ENCODE results near the gene TCF3. TPM values are rescaled to one million over a fixed set of nuclear protein-coding genes. Genes with fewer than 3 reads are reported as not detected.

TCF3 gene
- polyA plus RNA-seq, 1 donor from 2014 or later = 31.7 TPM

DNA sequence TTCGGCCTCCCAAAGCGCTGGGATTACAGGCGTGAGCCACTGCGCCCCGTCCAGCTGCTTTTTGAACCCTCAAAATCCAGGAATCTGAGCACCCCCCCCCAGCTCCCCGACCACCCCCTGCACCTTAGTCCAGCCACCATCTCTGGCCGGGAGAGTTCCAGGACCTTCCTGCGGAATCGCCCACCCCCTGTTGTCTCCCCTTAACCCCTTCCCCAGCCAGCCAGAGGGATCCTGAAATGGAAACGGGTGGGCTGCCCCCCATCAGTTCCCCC is 59.0 kb downstream of the TCF3 start:
- Histone ChIP-seq H3K27ac (ENCODE audit: low read length) (no peak overlapping the region), H2AFZ (ENCODE audit: low read depth, low read length) (no peak overlapping the region)

DNA sequence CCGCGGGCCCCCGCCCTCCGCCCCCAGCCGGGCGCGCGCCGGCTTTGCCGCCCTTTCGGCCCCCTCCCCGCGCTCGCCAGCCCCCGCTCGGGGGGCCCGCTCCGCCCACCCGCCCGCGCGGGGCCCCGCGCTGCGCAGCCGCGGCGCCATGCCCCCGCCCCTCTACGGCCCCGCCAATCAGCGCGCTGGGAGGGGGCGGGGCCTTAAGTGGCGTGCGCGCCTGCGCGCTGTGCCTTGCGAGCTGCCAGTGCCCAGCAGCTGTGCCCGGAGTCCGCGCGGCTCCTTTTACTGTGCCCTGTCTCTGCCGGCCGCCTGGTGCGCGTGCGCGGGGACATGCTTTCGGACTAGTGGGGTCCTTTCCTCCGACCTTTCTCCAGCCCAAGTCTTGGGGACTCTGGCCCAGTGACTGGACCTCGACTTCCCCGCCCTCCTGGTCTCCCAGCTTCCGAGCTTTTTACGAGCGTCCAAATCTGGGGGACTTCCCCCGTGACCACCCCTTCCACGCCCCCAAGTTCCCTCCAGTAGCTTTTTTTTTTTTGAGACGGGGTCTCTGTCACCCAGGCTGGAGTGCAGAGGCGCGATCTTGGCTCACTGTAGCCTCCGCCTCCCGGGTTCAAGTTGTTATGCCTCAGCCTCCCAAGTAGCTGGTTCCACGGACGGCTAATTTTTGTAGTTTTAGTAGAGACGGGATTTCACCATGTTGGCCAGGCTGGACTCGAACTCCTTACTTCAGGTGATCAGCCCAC is 59.5 kb downstream of the TCF3 start, which contains the start of gene MBD3:
TSS of gene MBD3 (minus strand) at position 111 of the 746 bp plus-strand sequence. CDS start 234 bp downstream, outside the sequence.
- Histone ChIP-seq H3K4me2 (ENCODE audit: low read length) (peak within 1 kb of the TSS; percentile 88), H3K9ac (ENCODE audit: low read length) (peak within 1 kb of the TSS; percentile 98), H3F3A (ENCODE audit: insufficient read depth, low read length, poor library complexity, severe bottlenecking) (no peaks in the 10 kb centered on the region), H4K20me1 (ENCODE audit: insufficient read depth) (no peaks in the 10 kb centered on the region), H3K36me3 (ENCODE audit: insufficient read depth, low read length) (peaks cover 6% of the 10 kb centered on the region), H3K4me3 (ENCODE audit: low read length) (peak within 1 kb of the TSS; percentile 96), H3K79me2 (replicated peaks; ENCODE audit: insufficient read depth, low read length) (peaks cover 35% of the 10 kb centered on the region), H2AFZ (ENCODE audit: low read depth, low read length) (peak within 1 kb of the TSS; percentile 60), H3K27ac (ENCODE audit: low read length) (peak within 1 kb of the TSS; percentile 94), H3K27me3 (ENCODE audit: insufficient read depth, low read depth, low read length) (no peaks in the 10 kb centered on the region), H3K9me3 (ENCODE audit: low read length) (no peaks in the 10 kb centered on the region), H3K9me2 (ENCODE audit: insufficient read depth, low read length) (no peaks in the 10 kb centered on the region)
- TF ChIP-seq POLR2AphosphoS5 (IDR thresholded peaks at IDR 0.05) = peak; percentile 66
- no peak for TF ChIP-seq CTCF (IDR thresholded peaks at IDR 0.05; ENCODE audit: poor library complexity, severe bottlenecking)

More for the DNA sequence above, 59.0 kb downstream of the TCF3 start:
- H3K9me2 ChIP-seq (ENCODE audit: insufficient read depth, low read length) = no peaks in the 10 kb centered on the region
- peak overlapping the region; percentile 71 for H3K9ac ChIP-seq (ENCODE audit: low read length)
- peaks cover 6% of the 10 kb centered on the region for H3K36me3 ChIP-seq (ENCODE audit: insufficient read depth, low read length)
- H3K79me2 ChIP-seq (replicated peaks; ENCODE audit: insufficient read depth, low read length) = peaks cover 32% of the 10 kb centered on the region
- TF ChIP-seq EP300 (conservative IDR thresholded peaks at IDR 0.05; ENCODE audit: poor library complexity, severe bottlenecking) (no peak), TAF1 (IDR thresholded peaks at IDR 0.05; ENCODE audit: low read depth) (no peak)
- H3K4me2 ChIP-seq (ENCODE audit: low read length) = no peak overlapping the region
- no peaks in the 10 kb centered on the region for H3K27me3 ChIP-seq (ENCODE audit: insufficient read depth, low read depth, low read length)
- H4K20me1 ChIP-seq (ENCODE audit: insufficient read depth) = no peaks in the 10 kb centered on the region
- no peaks in the 10 kb centered on the region for H3K9me3 ChIP-seq (ENCODE audit: low read length)
- H3F3A ChIP-seq (ENCODE audit: insufficient read depth, low read length, poor library complexity, severe bottlenecking) = no peaks in the 10 kb centered on the region
- no peak overlapping the region for H3K4me3 ChIP-seq (ENCODE audit: low read length)

- Histone ChIP-seq H3K9me2 (ENCODE audit: insufficient read depth, low read length) (no peaks in the 10 kb centered on the region), H4K20me1 (ENCODE audit: insufficient read depth) (no peaks in the 10 kb centered on the region), H3K27me3 (ENCODE audit: insufficient read depth, low read depth, low read length) (no peaks in the 10 kb centered on the region), H3K4me2 (ENCODE audit: low read length) (peak overlapping the region; percentile 88), H3K27ac (ENCODE audit: low read length) (peak overlapping the region; percentile 94), H3K4me3 (ENCODE audit: low read length) (peak overlapping the region; percentile 96), H3K9me3 (ENCODE audit: low read length) (no peaks in the 10 kb centered on the region), H3K36me3 (ENCODE audit: insufficient read depth, low read length) (no peaks in the 10 kb centered on the region), H3F3A (ENCODE audit: insufficient read depth, low read length, poor library complexity, severe bottlenecking) (no peaks in the 10 kb centered on the region), H3K79me2 (replicated peaks; ENCODE audit: insufficient read depth, low read length) (peaks cover 42% of the 10 kb centered on the region), H2AFZ (ENCODE audit: low read depth, low read length) (peak overlapping the region; percentile 45), H3K9ac (ENCODE audit: low read length) (peak overlapping the region; percentile 98)
- TF ChIP-seq MXI1 (conservative IDR thresholded peaks at IDR 0.05; ENCODE audit: poor library complexity, severe bottlenecking) = peak; percentile 97
- peak; percentile 16 for TF ChIP-seq SMC3 (conservative IDR thresholded peaks at IDR 0.05; ENCODE audit: poor library complexity)
- TF ChIP-seq POLR2AphosphoS5 (IDR thresholded peaks at IDR 0.05) = peak; percentile 83
- TF ChIP-seq EP300 (conservative IDR thresholded peaks at IDR 0.05; ENCODE audit: poor library complexity, severe bottlenecking) = peak; percentile 65
- no peak for TF ChIP-seq TAF1 (IDR thresholded peaks at IDR 0.05; ENCODE audit: low read depth)
- TF ChIP-seq CTCF (IDR thresholded peaks at IDR 0.05; ENCODE audit: poor library complexity, severe bottlenecking) = no peak
- peak; percentile 14 for TF ChIP-seq RAD21 (conservative IDR thresholded peaks at IDR 0.05)
Measured at GRCh38 chr19:1592024-1592754, 60.2 kb downstream of the TCF3 start.
